ENCODE data around the gene PDLIM1. TPM values are rescaled to one million over a fixed set of nuclear protein-coding genes. Genes with fewer than 3 reads are reported as not detected.

PDLIM1 gene
- total and polyA plus RNA-seq, 10 donors: 101 to 225 (median 168) TPM

GRCh38 chr10:95248989-95249388, 41.8 kb downstream of the PDLIM1 start:
- no peaks in the 10 kb centered on the region for H3K27me3 ChIP-seq (replicated peaks in 1 of 7)
- WGBS, 5 donors: 67 to 78% (median 73%) methylated on average over 3 of the region's 3 CpGs
- peaks cover 6 to 64% (median 35%) of the 10 kb centered on the region in 6 donors for H3K4me1 ChIP-seq
- intact Hi-C loops (cut with DNase I; ENCODE audit: low total_unique reads): loop anchor here (5.0 kb wide), 1 partner anchor 38 kb away; no protein-coding TSS in a partner anchor
- no peak overlapping the region for H3K4me3 ChIP-seq
- TF ChIP-seq POLR2AphosphoS5 (IDR thresholded peaks at IDR 0.05) (peak in 1 of 3 donors; percentile 26), CTCF (IDR thresholded peaks at IDR 0.05 in 8 of 11, conservative IDR thresholded peaks at IDR 0.05 in 3 of 11) (no peak)
- H3K9me3 ChIP-seq: no peaks in the 10 kb centered on the region
- H3K27ac ChIP-seq: peak overlapping the region in 3 of 8 donors; percentile 23 to 77 (median 46)
- no peak for DNase-seq
- H3K36me3 ChIP-seq: peaks cover 0 to 73% (median 32%) of the 10 kb centered on the region in 6 donors

- TF ChIP-seq POLR2AphosphoS5 (IDR thresholded peaks at IDR 0.05) (no peak), POLR2A (IDR thresholded peaks at IDR 0.05) (no peak), CTCF (IDR thresholded peaks at IDR 0.05 in 8 of 11, conservative IDR thresholded peaks at IDR 0.05 in 3 of 11) (no peak)
- Histone ChIP-seq H3K27ac (peak overlapping the region in 6 of 8 donors; percentile 37 to 77 (median 50)), H3K27me3 (replicated peaks in 1 of 7) (no peaks in the 10 kb centered on the region), H3K36me3 (peaks cover 0 to 82% (median 39%) of the 10 kb centered on the region in 6 donors), H3K4me3 (no peak overlapping the region), H3K9me3 (no peaks in the 10 kb centered on the region), H3K4me1 (peaks cover 6 to 56% (median 30%) of the 10 kb centered on the region in 6 donors)
- no peak for DNase-seq
- 92 to 99% (median 94%) methylated on average over 7 of the region's 7 CpGs for WGBS, 5 donors
- intact Hi-C loops (cut with DNase I; ENCODE audit: low total_unique reads): loop anchor here (5.0 kb wide), 1 partner anchor 39 kb away; no protein-coding TSS in a partner anchor
Measured at GRCh38 chr10:95247881-95248583, 42.8 kb downstream of the PDLIM1 start.

- Histone ChIP-seq H3K9me3 (no peaks in the 10 kb centered on the region), H3K27me3 (replicated peaks in 1 of 7) (no peaks in the 10 kb centered on the region), H3K4me3 (no peak overlapping the region), H3K4me1 (peaks cover 6 to 49% (median 28%) of the 10 kb centered on the region in 6 donors), H3K27ac (peak overlapping the region in 6 of 8 donors; percentile 37 to 77 (median 50)), H3K36me3 (peaks cover 0 to 89% (median 43%) of the 10 kb centered on the region in 6 donors)
- TF ChIP-seq CTCF (IDR thresholded peaks at IDR 0.05 in 8 of 11, conservative IDR thresholded peaks at IDR 0.05 in 3 of 11) (no peak), POLR2AphosphoS5 (IDR thresholded peaks at IDR 0.05) (no peak), POLR2A (IDR thresholded peaks at IDR 0.05) (no peak)
- WGBS, 5 donors: 61 to 80% (median 72%) methylated on average over 6 of the region's 6 CpGs
- intact Hi-C loops (cut with DNase I; ENCODE audit: low total_unique reads): loop anchor here (5.0 kb wide), 1 partner anchor 40 kb away; no protein-coding TSS in a partner anchor
- no peak for DNase-seq
Measured at GRCh38 chr10:95247200-95247880, 43.5 kb downstream of the PDLIM1 start.
